ENCODE results near the gene SERINC4.

SERINC4 gene

DNA sequence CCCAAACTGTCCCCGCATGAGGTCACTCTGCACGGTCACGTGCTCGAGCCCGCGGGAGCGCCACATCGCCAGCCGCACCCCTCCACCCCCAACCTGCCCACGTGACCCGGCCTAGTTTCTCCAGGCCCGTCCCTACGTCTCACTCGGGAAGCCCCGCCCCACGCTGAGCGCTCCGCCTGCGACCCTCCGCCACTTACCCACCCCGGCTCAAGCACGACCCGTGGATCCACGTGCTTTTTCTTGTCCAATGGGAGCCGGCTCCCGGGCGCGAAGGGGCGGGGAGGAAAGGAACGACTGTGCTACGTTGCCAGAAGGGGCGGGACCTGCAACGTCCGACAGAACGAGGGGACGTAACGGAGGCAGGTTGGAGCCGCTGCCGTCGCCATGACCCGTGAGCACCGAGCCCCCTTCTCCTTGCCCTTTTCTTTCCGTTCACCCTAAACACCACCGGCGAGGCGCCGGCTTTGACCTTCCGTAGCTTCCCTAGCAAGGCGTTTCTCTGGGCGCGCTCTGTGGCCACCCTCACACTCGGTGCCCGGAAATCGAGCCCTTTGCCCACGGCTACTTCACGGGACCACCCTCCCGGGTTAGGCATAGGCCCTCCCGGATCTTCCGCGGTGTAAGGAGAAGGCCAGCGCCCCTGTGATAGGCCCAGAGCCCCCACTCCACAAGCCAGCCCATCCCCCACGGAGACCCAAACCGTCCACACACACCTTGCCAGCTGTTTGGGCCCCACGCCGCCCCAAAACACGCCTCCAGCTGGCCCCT lies 7.8 kb downstream of the SERINC4 start, which contains the start of gene SERF2:
Gene SERF2, plus strand, starts transcription at position 328 of the 768 bp plus-strand sequence. Its CDS starts 57 bp downstream, at position 385.
- H3K4me3 ChIP-seq (ENCODE audit: low read depth, low read length), result peak within 1 kb of the TSS; percentile 100
- CTCF ChIA-PET, result interaction anchor here (1.2 to 4.1 kb wide), 4 partner anchors 11 to 21 kb away, joined by 3 to 20 read pairs (median 12); partner anchors contain the start of gene ELL3
- POLR2A ChIA-PET, result interaction anchor here (0.6 to 1.1 kb wide), 3 partner anchors 8 to 1690 kb away, joined by 3 to 5 read pairs (median 4); partner anchors contain the start of genes HYPK and MFAP1
- peak; percentile 96 for DNase-seq (ENCODE audit: low read depth, low spot score)
- TF ChIP-seq CTCF (IDR thresholded peaks at IDR 0.05; ENCODE audit: insufficient read depth, low read length, missing control alignments), result no peak

DNA sequence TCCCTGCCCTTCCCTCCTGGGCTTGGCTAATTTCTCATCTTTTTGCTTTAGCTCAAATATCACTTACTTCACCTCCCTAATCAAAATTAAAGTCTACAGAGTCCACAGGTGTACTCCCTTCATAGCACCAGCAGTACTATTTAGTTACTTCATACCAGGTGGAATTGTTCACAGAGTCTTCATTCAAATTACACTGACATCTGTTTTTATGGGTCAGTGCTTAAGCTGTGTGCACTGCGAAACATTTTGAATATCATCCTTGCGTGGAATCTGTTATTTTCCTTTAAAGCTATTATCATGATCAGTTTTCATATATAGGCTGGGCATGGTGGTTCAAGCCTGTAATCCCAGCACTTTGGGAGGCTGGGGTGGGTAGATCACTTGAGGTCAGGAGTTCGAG lies 10.6 kb downstream of the SERINC4 start:
- CTCF ChIA-PET, result interaction anchor here (1.3 to 4.5 kb wide), 4 partner anchors 8 to 25 kb away, joined by 3 to 34 read pairs (median 6); partner anchors contain the start of gene ELL3
- no peak for TF ChIP-seq CTCF (IDR thresholded peaks at IDR 0.05; ENCODE audit: insufficient read depth, low read length, missing control alignments)
- no peak overlapping the region for H3K4me3 ChIP-seq (ENCODE audit: low read depth, low read length)
- POLR2A ChIA-PET, result interaction anchor here (1.2 to 2.3 kb wide), 2 partner anchors 11 to 13 kb away, joined by 4 to 8 read pairs; partner anchors contain the start of genes ELL3, HYPK and SERINC4
- no peak for DNase-seq (ENCODE audit: low read depth, low spot score)

- no peak for DNase-seq (ENCODE audit: low read depth, low spot score)
- POLR2A ChIA-PET, result no interaction called here
- CTCF ChIA-PET, result interaction anchor here (0.9 to 4.4 kb wide), 3 partner anchors 9 to 15 kb away, joined by 4 to 34 read pairs (median 20); no protein-coding TSS in a partner anchor
These were observed 21.0 kb downstream of the SERINC4 start for GRCh38 chr15:43779016-43779415.

DNA sequence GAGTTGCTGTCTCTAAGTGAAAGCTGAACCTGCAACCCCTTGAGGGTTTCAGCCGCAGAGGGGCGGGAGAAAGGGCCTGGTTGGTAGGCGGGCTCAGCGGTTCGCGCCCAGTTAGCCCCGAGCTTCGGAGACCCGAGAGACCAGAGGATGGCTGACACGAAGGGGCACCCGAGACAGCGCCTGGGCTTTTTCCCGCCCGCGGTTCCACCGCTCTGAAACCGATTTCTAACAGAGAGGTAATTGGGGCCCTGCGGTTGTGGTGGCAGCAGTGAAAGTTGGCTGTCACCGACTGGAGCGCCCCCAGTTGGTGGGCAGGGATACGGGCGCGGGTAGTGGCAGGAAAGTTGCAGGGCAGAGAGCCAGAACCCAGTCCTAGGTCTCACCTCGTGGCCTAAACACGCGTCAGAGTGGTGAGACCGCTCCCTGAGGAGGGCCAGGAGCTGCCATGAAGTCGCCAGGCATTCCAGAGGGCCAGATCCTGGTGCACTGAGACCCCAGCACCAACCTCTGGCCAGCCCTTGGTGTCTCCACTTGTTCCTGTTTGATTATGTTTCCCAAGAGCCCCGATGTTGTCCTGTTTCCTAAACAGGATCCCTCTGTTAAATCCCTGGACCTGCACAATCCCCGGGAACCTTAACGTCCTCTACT lies 22.6 kb downstream of the SERINC4 start:
- TF ChIP-seq CTCF (IDR thresholded peaks at IDR 0.05; ENCODE audit: insufficient read depth, low read length, missing control alignments), result peak; percentile 83
- no peak for DNase-seq (ENCODE audit: low read depth, low spot score)
- ChIA-PET CTCF (interaction anchor here (0.7 to 4.4 kb wide), 10 partner anchors 9 to 492 kb away, joined by 3 to 34 read pairs (median 6); partner anchors contain the start of gene SERF2), POLR2A (interaction anchor here (0.8 to 1.5 kb wide), 5 partner anchors 11 to 23 kb away, joined by 3 to 8 read pairs (median 5); partner anchors contain the start of genes HYPK and SERINC4)
- peak overlapping the region; percentile 73 for H3K4me3 ChIP-seq (ENCODE audit: low read depth, low read length)

More at GRCh38 chr15:43779016-43779415, 21.0 kb downstream of the SERINC4 start:
- TF ChIP-seq CTCF (IDR thresholded peaks at IDR 0.05; ENCODE audit: insufficient read depth, low read length, missing control alignments), result no peak
- H3K4me3 ChIP-seq (ENCODE audit: low read depth, low read length), result no peak overlapping the region

GRCh38 chr15:43776718-43777266 lies 23.2 kb downstream of the SERINC4 start, which contains the start of gene ELL3:
TSS of gene ELL3 (minus strand) at chr15:43776966. CDS start at chr15:43776901, 65 bp downstream.
- ChIA-PET CTCF (interaction anchor here (0.9 to 4.4 kb wide), 9 partner anchors 8 to 491 kb away, joined by 3 to 34 read pairs (median 7); partner anchors contain the start of gene SERF2), POLR2A (interaction anchor here (0.5 to 1.5 kb wide), 7 partner anchors 12 to 733 kb away, joined by 3 to 8 read pairs (median 3); partner anchors contain the start of genes HYPK and SERINC4)
- TF ChIP-seq CTCF (IDR thresholded peaks at IDR 0.05; ENCODE audit: insufficient read depth, low read length, missing control alignments), result no peak
- H3K4me3 ChIP-seq (ENCODE audit: low read depth, low read length), result peak within 1 kb of the TSS; percentile 73
- DNase-seq (ENCODE audit: low read depth, low spot score), result no peak

All from AG04449 (cell line).